Measurements from ENCODE around the gene ANO6.
"Not testable (repeated sequence)": the region's sequence is repeated elsewhere in the genome, so short reads cannot be mapped to it uniquely, and the experiment has no call there.

Gene ANO6

DNA sequence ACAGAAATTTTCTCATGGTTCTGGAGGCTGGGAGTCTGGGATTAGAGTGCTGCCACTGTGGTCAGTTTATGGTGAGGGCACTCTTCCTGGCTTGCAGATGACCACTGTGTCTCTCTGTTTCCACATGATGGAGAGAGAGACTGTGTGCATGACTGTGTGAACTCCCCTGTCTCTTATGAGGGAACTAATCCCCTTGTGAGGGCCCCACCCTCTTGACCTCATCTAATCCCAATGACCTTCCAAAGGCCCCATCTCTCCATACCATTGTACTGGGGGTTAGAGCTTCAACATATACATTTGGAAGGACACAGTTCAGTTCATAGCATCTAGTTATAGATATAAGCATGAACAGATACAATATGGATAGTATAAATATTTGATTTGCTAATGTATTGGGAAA, 31.7 kb downstream of the ANO6 start:
- Histone ChIP-seq H3K9me3 (ENCODE audit: control insufficient read depth, insufficient read depth, low read length) (no peaks in the 10 kb centered on the region), H3K36me3 (ENCODE audit: control insufficient read depth, insufficient read depth, low read length) (no peaks in the 10 kb centered on the region)

DNA sequence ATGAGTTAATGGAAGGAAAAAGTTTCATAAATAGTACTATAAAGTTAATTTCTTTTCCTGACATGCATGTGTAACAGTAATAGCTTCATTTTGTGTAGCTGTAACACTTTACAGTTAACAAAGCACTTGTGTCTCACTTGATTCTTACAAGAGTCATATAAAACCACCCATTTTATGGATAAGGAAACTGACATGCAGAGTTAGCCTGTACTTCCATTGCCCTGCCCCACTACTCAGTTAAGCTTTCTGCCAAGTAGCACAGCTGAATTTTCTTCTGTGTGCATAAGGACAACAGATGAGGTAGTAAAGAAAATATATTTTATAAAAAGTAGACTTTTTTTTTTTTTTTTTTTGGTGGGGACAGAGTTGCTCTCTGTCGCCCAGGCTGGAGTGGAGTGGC, 32.2 kb downstream of the ANO6 start:
- H3K9me3 ChIP-seq (ENCODE audit: control insufficient read depth, insufficient read depth, low read length) = no peaks in the 10 kb centered on the region
- H3K4me1 ChIP-seq (ENCODE audit: control insufficient read depth, insufficient read depth, low read length) = peaks cover 4% of the 10 kb centered on the region
- H3K36me3 ChIP-seq (ENCODE audit: control insufficient read depth, insufficient read depth, low read length) = no peaks in the 10 kb centered on the region
- H3K27me3 ChIP-seq (ENCODE audit: control insufficient read depth, insufficient read depth, low read length) = no peaks in the 10 kb centered on the region
- no peak overlapping the region for H3K9ac ChIP-seq (ENCODE audit: low read depth, low read length)
- no peak overlapping the region for H3K4me3 ChIP-seq (ENCODE audit: low read depth, low read length)

More for the DNA sequence above, 31.7 kb downstream of the ANO6 start:
- H3K4me1 ChIP-seq (ENCODE audit: control insufficient read depth, insufficient read depth, low read length) = peaks cover 4% of the 10 kb centered on the region
- H3K27me3 ChIP-seq (ENCODE audit: control insufficient read depth, insufficient read depth, low read length) = no peaks in the 10 kb centered on the region
- H3K9ac ChIP-seq (ENCODE audit: low read depth, low read length) = no peak overlapping the region
- no peak overlapping the region for H3K4me3 ChIP-seq (ENCODE audit: low read depth, low read length)

- peaks cover 7% of the 10 kb centered on the region for H3K4me1 ChIP-seq (ENCODE audit: control insufficient read depth, insufficient read depth, low read length)
- H3K9ac ChIP-seq (ENCODE audit: low read depth, low read length) = no peak overlapping the region
- H3K9me3 ChIP-seq (ENCODE audit: control insufficient read depth, insufficient read depth, low read length) = no peaks in the 10 kb centered on the region
- H3K36me3 ChIP-seq (ENCODE audit: control insufficient read depth, insufficient read depth, low read length) = no peaks in the 10 kb centered on the region
- no peak overlapping the region for H3K4me3 ChIP-seq (ENCODE audit: low read depth, low read length)
- no peaks in the 10 kb centered on the region for H3K27me3 ChIP-seq (ENCODE audit: control insufficient read depth, insufficient read depth, low read length)
Observed at GRCh38 chr12:45254254-45254653, 38.4 kb downstream of the ANO6 start.

GRCh38 chr12:45256721-45257120, 40.8 kb downstream of the ANO6 start:
- no peak overlapping the region for H3K4me3 ChIP-seq (ENCODE audit: low read depth, low read length)
- H3K27me3 ChIP-seq (ENCODE audit: control insufficient read depth, insufficient read depth, low read length) = no peaks in the 10 kb centered on the region
- peaks cover 9% of the 10 kb centered on the region for H3K4me1 ChIP-seq (ENCODE audit: control insufficient read depth, insufficient read depth, low read length)
- H3K9ac ChIP-seq (ENCODE audit: low read depth, low read length) = no peak overlapping the region
- no peaks in the 10 kb centered on the region for H3K9me3 ChIP-seq (ENCODE audit: control insufficient read depth, insufficient read depth, low read length)
- H3K36me3 ChIP-seq (ENCODE audit: control insufficient read depth, insufficient read depth, low read length) = no peaks in the 10 kb centered on the region

DNA sequence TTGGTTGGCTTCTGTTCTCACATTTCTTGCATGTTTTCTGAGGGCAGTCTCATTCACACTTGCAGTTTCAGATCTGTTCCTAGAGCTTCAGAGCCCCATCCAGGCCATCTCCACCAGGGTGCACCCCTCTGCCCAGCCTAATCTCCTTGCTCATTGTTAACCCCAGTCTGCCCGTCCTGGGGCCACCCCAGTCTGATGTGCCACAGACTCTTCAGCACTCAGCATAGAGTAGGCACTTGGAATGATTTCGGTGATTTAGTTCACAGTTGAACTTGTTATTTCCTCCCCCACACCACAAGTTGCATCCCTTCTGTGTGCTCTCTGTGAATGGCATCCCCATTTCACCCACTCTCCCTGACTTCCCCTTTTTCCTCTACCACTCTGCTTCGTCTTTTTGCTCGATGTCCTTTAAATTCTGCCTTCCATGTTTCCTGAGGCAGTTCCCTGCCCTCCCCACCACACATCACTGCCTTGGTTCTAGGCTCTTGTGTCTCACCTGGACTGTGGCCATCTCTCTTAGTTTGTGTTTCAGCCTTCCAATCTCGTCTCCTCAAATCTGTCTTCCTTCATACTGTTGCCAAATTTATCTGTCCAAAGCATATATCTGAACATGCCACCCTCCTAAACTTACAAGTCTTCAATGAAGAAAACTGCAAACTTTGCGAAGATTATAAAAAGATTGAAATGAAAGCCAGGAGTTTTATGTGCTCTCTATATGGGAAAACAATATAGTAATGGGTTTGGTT, 41.5 kb downstream of the ANO6 start:
- Histone ChIP-seq H3K4me1 (ENCODE audit: control insufficient read depth, insufficient read depth, low read length) (peaks cover 9% of the 10 kb centered on the region), H3K36me3 (ENCODE audit: control insufficient read depth, insufficient read depth, low read length) (no peaks in the 10 kb centered on the region), H3K4me3 (ENCODE audit: low read depth, low read length) (no peak overlapping the region), H3K9me3 (ENCODE audit: control insufficient read depth, insufficient read depth, low read length) (no peaks in the 10 kb centered on the region), H3K27me3 (ENCODE audit: control insufficient read depth, insufficient read depth, low read length) (no peaks in the 10 kb centered on the region), H3K9ac (ENCODE audit: low read depth, low read length) (no peak overlapping the region)

GRCh38 chr12:45259675-45260074, 43.8 kb downstream of the ANO6 start:
- Histone ChIP-seq H3K36me3 (ENCODE audit: control insufficient read depth, insufficient read depth, low read length) (no peaks in the 10 kb centered on the region), H3K4me3 (ENCODE audit: low read depth, low read length) (no peak overlapping the region), H3K9me3 (ENCODE audit: control insufficient read depth, insufficient read depth, low read length) (no peaks in the 10 kb centered on the region), H3K4me1 (ENCODE audit: control insufficient read depth, insufficient read depth, low read length) (peaks cover 9% of the 10 kb centered on the region), H3K27me3 (ENCODE audit: control insufficient read depth, insufficient read depth, low read length) (no peaks in the 10 kb centered on the region), H3K9ac (ENCODE audit: low read depth, low read length) (no peak overlapping the region)

- Histone ChIP-seq H3K9me3 (ENCODE audit: control insufficient read depth, insufficient read depth, low read length) (no peaks in the 10 kb centered on the region), H3K4me1 (ENCODE audit: control insufficient read depth, insufficient read depth, low read length) (peaks cover 9% of the 10 kb centered on the region)
Observed at GRCh38 chr12:45260104-45260815, 44.4 kb downstream of the ANO6 start.

DNA sequence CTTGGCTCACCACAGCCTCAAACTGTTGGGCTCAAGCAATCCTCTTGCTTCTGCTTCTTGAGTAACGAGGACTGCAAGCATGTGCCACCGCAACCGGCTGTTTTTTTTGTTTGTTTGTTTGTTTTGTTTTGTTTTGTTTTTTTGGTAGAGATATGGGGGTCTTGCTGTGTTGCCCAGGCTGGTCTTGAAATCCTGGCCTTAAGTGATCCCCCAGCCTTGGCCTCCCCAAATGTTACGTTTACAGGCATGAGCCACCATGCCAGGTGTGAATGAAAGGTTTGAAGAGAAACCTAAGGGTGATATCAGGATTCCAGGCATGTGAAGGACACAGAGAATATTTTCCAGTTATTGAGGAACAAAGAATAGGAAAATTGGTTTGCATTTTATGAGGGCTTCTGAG, 45.0 kb downstream of the ANO6 start:
- Histone ChIP-seq H3K4me3 (ENCODE audit: low read depth, low read length) (no peak overlapping the region), H3K36me3 (ENCODE audit: control insufficient read depth, insufficient read depth, low read length) (no peaks in the 10 kb centered on the region), H3K9me3 (ENCODE audit: control insufficient read depth, insufficient read depth, low read length) (no peaks in the 10 kb centered on the region), H3K9ac (ENCODE audit: low read depth, low read length) (no peak overlapping the region), H3K27me3 (ENCODE audit: control insufficient read depth, insufficient read depth, low read length) (no peaks in the 10 kb centered on the region), H3K4me1 (ENCODE audit: control insufficient read depth, insufficient read depth, low read length) (peaks cover 9% of the 10 kb centered on the region)

More at GRCh38 chr12:45260104-45260815, 44.4 kb downstream of the ANO6 start:
- Histone ChIP-seq H3K4me3 (ENCODE audit: low read depth, low read length) (no peak overlapping the region), H3K9ac (ENCODE audit: low read depth, low read length) (no peak overlapping the region), H3K27me3 (ENCODE audit: control insufficient read depth, insufficient read depth, low read length) (no peaks in the 10 kb centered on the region), H3K36me3 (ENCODE audit: control insufficient read depth, insufficient read depth, low read length) (no peaks in the 10 kb centered on the region)

GRCh38 chr12:45262185-45262584, 46.3 kb downstream of the ANO6 start:
- H3K4me3 ChIP-seq (ENCODE audit: low read depth, low read length); H3K36me3 ChIP-seq (ENCODE audit: control insufficient read depth, insufficient read depth, low read length); H3K4me1 ChIP-seq (ENCODE audit: control insufficient read depth, insufficient read depth, low read length); H3K9me3 ChIP-seq (ENCODE audit: control insufficient read depth, insufficient read depth, low read length); H3K9ac ChIP-seq (ENCODE audit: low read depth, low read length); H3K27me3 ChIP-seq (ENCODE audit: control insufficient read depth, insufficient read depth, low read length): not testable (repeated sequence)

DNA sequence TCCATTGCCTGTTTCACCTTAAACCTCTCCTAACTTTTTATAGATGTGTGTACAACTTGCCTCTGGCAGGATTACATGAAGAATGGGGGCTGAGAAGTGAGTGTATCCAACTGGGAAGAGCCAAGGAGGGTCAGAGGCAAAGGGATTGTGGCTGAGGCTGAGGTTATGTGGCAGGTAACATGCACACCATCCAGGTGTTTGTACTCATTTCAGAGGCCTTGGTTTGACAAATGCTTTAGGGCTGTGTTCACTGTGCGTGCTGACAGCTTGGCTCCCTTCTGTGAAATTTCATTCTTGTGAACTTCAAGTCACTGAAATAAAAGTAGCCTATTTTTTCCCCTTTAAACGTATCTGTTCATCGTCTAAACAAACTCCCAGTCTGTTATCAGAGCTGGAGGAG, 47.7 kb downstream of the ANO6 start:
- Histone ChIP-seq H3K4me3 (ENCODE audit: low read depth, low read length) (no peak overlapping the region), H3K27me3 (ENCODE audit: control insufficient read depth, insufficient read depth, low read length) (no peaks in the 10 kb centered on the region), H3K9me3 (ENCODE audit: control insufficient read depth, insufficient read depth, low read length) (no peaks in the 10 kb centered on the region), H3K36me3 (ENCODE audit: control insufficient read depth, insufficient read depth, low read length) (no peaks in the 10 kb centered on the region), H3K4me1 (ENCODE audit: control insufficient read depth, insufficient read depth, low read length) (peaks cover 2% of the 10 kb centered on the region), H3K9ac (ENCODE audit: low read depth, low read length) (no peak overlapping the region)

GRCh38 chr12:45268672-45269411, 52.9 kb downstream of the ANO6 start:
- Histone ChIP-seq H3K4me3 (ENCODE audit: low read depth, low read length) (no peak overlapping the region), H3K27me3 (ENCODE audit: control insufficient read depth, insufficient read depth, low read length) (no peaks in the 10 kb centered on the region), H3K36me3 (ENCODE audit: control insufficient read depth, insufficient read depth, low read length) (no peaks in the 10 kb centered on the region), H3K9ac (ENCODE audit: low read depth, low read length) (no peak overlapping the region), H3K4me1 (ENCODE audit: control insufficient read depth, insufficient read depth, low read length) (no peaks in the 10 kb centered on the region), H3K9me3 (ENCODE audit: control insufficient read depth, insufficient read depth, low read length) (no peaks in the 10 kb centered on the region)

DNA sequence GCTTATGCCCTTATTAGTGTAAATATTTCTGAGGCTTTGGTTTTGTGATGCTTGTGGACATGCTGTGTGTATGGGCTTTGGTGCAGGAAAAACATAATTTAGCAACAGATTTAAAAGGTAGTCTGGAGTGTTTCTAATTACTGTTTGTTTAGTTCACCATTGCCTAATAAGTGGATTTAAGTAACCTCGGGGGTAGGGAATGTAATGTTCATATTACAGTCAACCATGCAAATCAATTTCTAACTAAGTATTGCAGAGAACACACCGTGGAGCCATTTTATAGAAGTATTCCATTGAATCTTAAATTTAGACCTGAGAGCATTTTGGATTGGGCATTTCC, 53.5 kb downstream of the ANO6 start:
- Histone ChIP-seq H3K36me3 (ENCODE audit: control insufficient read depth, insufficient read depth, low read length) (no peaks in the 10 kb centered on the region), H3K27me3 (ENCODE audit: control insufficient read depth, insufficient read depth, low read length) (no peaks in the 10 kb centered on the region), H3K4me1 (ENCODE audit: control insufficient read depth, insufficient read depth, low read length) (no peaks in the 10 kb centered on the region), H3K9ac (ENCODE audit: low read depth, low read length) (no peak overlapping the region), H3K9me3 (ENCODE audit: control insufficient read depth, insufficient read depth, low read length) (no peaks in the 10 kb centered on the region), H3K4me3 (ENCODE audit: low read depth, low read length) (no peak overlapping the region)
